Endothelial cell (in vitro differentiated cells): ENCODE results near the gene SS18L1. TPM values are rescaled to one million over a fixed set of nuclear protein-coding genes. Genes with fewer than 3 reads are reported as not detected.
"Not testable (repeated sequence)": the region's sequence is repeated elsewhere in the genome, so short reads cannot be mapped to it uniquely, and the experiment has no call there.

Source experiments
- DNase-seq: peaks from one replicate; pipeline ENCODE4 v3.0.0; 2021; ENCODE audit warnings: low spot score
- H3K27ac Mint-ChIP-seq: one replicate; pipeline ENCODE4 v1.8.0; 2021; ENCODE audit warnings: mixed read lengths, inconsistent platforms; ENCODE audit not compliant: unreplicated experiment
- H3K27me3 Mint-ChIP-seq: one replicate; pipeline ENCODE4 v1.8.0; 2021; ENCODE audit warnings: mild to moderate bottlenecking, moderate library complexity, mixed read lengths, inconsistent platforms; ENCODE audit not compliant: unreplicated experiment
- H3K36me3 Mint-ChIP-seq: one replicate; pipeline ENCODE4 v1.8.0; 2021; ENCODE audit warnings: mild to moderate bottlenecking, low read depth, mixed read lengths, inconsistent platforms; ENCODE audit not compliant: unreplicated experiment
- H3K4me1 Mint-ChIP-seq: one replicate; pipeline ENCODE4 v1.8.0; 2021; ENCODE audit warnings: mild to moderate bottlenecking, mixed read lengths, inconsistent platforms; ENCODE audit not compliant: unreplicated experiment
- H3K4me3 Mint-ChIP-seq: one replicate; pipeline ENCODE4 v1.8.0; 2021; ENCODE audit warnings: mild to moderate bottlenecking, mixed read lengths, inconsistent platforms; ENCODE audit not compliant: unreplicated experiment
- H3K9me3 Mint-ChIP-seq: one replicate; pipeline ENCODE4 v1.8.0; 2021; ENCODE audit warnings: mixed read lengths, inconsistent platforms; ENCODE audit not compliant: unreplicated experiment
- total RNA-seq: library from RNA; stranded (reverse); fragmentation: NEBNext Ultra II Directional; extraction: Animal tissue kit (Norgen Biotek cat#: 25700); gene quantifications from one replicate; pipeline ENCODE4 v1.2.1, GENCODE V29; 2021; ENCODE audit not compliant: unreplicated experiment
- TF ChIP-seq, protein P1 (sequence below): fragments of 200-600 bp; sonication (generic); IDR thresholded peaks from one replicate; pipeline ENCODE4 v1.5.0; 2021; ENCODE audit warnings: antibody characterized with exemption; ENCODE audit not compliant: unreplicated experiment

Gene SS18L1
- total RNA-seq, 1 donor from 2014 or later: 17.5 TPM

DNA sequence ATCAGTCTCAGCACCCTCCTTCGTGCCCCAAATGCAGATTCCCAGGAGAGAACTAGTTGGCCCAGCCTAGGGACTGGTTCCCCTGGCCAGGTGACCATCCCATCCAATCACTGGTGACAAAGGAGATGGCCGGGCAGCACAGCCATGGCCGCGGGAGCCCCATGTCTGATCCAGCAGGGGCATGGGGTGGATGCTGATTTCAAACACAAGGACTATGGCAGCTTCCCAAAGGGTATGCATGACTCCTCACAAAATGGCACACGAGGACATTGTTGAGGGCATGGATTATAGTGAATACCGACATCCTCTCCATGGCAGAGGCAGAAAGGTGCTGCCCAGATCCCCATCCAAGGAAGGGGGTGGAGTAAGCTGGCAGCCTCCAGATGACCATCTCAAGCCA lies 31.2 kb upstream of the SS18L1 start:
- TF ChIP-seq, protein P1, sequence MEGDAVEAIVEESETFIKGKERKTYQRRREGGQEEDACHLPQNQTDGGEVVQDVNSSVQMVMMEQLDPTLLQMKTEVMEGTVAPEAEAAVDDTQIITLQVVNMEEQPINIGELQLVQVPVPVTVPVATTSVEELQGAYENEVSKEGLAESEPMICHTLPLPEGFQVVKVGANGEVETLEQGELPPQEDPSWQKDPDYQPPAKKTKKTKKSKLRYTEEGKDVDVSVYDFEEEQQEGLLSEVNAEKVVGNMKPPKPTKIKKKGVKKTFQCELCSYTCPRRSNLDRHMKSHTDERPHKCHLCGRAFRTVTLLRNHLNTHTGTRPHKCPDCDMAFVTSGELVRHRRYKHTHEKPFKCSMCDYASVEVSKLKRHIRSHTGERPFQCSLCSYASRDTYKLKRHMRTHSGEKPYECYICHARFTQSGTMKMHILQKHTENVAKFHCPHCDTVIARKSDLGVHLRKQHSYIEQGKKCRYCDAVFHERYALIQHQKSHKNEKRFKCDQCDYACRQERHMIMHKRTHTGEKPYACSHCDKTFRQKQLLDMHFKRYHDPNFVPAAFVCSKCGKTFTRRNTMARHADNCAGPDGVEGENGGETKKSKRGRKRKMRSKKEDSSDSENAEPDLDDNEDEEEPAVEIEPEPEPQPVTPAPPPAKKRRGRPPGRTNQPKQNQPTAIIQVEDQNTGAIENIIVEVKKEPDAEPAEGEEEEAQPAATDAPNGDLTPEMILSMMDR: no peak
- Mint-ChIP-seq H3K27ac (no peak overlapping the region), H3K4me1 (no peaks in the 10 kb centered on the region), H3K9me3 (peaks cover 6% of the 10 kb centered on the region), H3K36me3 (peaks cover 12% of the 10 kb centered on the region), H3K27me3 (peaks cover 7% of the 10 kb centered on the region), H3K4me3 (no peak overlapping the region)
- no peak for DNase-seq

DNA sequence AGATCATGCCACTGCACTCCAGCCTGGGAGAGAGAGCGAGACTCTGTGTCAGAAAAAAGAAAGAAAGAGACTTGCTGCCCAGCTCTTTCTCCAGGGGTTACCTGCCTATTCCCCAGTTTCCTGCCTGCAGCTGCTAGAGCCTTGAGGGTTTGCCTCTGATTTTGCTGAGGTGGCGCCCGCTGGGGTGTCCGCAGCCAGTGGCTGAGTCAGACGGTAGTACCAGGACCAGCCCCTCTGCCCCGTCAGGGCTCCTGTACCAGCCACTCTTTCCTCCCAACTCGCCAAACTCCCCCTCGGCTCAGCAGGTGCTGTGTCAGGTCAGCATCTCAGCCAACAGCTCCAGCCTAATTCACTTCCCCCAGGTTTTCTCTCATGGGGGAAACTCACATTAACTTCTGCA lies 28.7 kb upstream of the SS18L1 start:
- Mint-ChIP-seq H3K4me1 (no peaks in the 10 kb centered on the region), H3K36me3 (peaks cover 4% of the 10 kb centered on the region), H3K27ac (no peak overlapping the region), H3K27me3 (peaks cover 8% of the 10 kb centered on the region), H3K4me3 (no peak overlapping the region), H3K9me3 (no peaks in the 10 kb centered on the region)
- DNase-seq: no peak
- TF ChIP-seq, protein P1: no peak

DNA sequence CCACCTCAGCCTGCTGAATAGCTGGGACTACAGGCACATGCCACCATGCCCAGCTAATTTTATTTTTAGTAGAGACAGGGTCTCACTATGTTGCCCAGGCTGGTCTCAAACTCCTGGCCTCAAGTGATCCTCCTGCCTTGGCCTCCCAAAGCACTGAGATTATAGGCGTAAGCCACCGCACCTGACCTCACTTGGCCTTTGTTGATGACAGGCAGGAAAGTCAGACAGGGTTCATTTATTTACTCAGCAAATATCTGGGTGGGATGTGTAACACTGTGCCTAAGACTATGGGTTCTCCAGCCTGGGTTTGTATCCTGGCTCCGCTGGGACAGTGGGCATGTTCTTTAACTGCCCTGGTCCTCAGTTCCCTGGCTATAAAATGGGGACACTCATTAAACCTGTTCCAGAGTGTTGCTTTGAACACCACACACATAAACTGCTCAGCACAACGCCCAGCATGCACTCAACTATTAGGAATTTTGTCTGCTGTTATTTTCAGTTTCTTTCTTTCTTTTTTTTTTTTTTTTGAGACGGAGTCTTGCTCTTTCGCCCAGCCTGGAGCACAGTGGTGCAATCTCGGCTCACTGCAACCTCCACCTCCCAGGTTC lies 27.7 kb upstream of the SS18L1 start:
- not testable (repeated sequence) for H3K4me1 Mint-ChIP-seq, H3K36me3 Mint-ChIP-seq, H3K4me3 Mint-ChIP-seq, H3K27ac Mint-ChIP-seq, H3K9me3 Mint-ChIP-seq, H3K27me3 Mint-ChIP-seq, DNase-seq

DNA sequence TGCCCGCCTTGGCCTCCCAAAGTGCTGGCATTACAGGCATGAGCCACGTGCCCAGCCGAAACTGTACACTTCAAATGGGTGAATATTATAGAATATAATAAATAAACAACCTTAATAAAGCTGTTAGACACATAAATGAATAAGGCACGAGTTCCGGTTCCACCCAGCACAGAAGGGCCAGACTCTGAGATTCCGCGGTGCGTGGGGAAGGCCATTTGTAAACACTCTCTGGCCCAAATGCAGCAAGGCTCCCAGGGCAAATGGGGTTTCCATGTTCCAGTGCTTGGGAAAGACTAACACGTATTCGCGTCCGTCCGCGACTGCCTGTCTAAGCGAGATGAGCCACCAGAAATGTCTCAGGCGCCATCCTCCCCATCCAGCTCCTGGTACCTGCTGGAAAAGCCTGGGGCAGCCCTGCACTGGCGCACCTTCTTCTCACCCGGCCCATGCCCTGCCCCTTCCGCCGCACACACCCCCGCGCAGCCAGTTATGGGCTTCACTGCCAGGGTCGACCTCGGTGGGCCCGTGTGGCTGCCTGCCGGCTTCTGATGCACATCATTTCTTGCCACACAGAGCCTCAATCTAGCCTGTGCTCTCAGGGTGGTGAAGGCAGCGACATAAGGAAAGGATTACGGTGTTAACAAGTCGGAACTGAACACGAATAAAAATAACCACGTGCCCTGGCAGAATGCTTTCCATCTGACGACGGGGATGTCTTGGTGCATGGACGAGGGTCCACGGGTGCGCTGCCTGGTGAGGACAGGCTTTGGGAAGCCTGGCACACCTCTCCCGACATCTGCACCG lies 26.8 kb upstream of the SS18L1 start:
- Mint-ChIP-seq H3K27ac (no peak overlapping the region), H3K27me3 (peaks cover 6% of the 10 kb centered on the region), H3K4me3 (no peak overlapping the region), H3K4me1 (peaks cover 2% of the 10 kb centered on the region), H3K36me3 (peaks cover 3% of the 10 kb centered on the region), H3K9me3 (no peaks in the 10 kb centered on the region)
- no peak for DNase-seq
- TF ChIP-seq, protein P1: no peak

DNA sequence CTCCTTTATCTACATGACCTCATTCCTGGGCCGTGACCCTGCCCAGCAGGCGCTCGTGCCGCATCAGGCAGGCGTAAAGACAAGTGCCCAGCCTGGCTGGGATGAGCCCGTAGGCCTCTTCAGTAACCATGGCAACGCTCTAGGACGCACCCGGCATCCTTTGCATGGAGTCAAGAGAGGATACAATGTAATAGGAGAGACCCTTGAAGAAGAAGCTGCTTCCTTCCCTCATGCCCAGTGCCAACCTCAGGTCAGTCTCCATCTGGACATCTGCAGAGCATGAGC lies 26.3 kb upstream of the SS18L1 start:
- Mint-ChIP-seq H3K9me3 (no peaks in the 10 kb centered on the region), H3K4me1 (peaks cover 2% of the 10 kb centered on the region), H3K27me3 (peaks cover 6% of the 10 kb centered on the region), H3K4me3 (no peak overlapping the region), H3K27ac (no peak overlapping the region), H3K36me3 (peaks cover 3% of the 10 kb centered on the region)
- TF ChIP-seq, protein P1: no peak
- DNase-seq: no peak
